Activated T-helper 17 cell treated with anti-CD3 and anti-CD28 coated beads, Interleukin-2, amount 50 U/mL, for 72 hours (primary cell): ENCODE measurements around the gene TXK. TPM values are rescaled to one million over a fixed set of nuclear protein-coding genes. Genes with fewer than 3 reads are reported as not detected.

ENCODE experiments used
- ATAC-seq: fragments of 150-1000 bp; cut with Tn5 transposase; replicated peaks from 2 replicates; pipeline ENCODE4 v1.10.0; 2021; ENCODE audit warnings: mild to moderate bottlenecking, moderate library complexity
- H3K27ac Mint-ChIP-seq: one replicate; pipeline ENCODE4 v1.8.0; 2022; ENCODE audit warnings: mixed read lengths
- H3K27me3 Mint-ChIP-seq: one replicate; pipeline ENCODE4 v1.8.0; 2022; ENCODE audit warnings: mixed read lengths
- H3K36me3 Mint-ChIP-seq: one replicate; pipeline ENCODE4 v1.8.0; 2022; ENCODE audit warnings: low read depth, mild to moderate bottlenecking, mixed read lengths
- H3K4me1 Mint-ChIP-seq: one replicate; pipeline ENCODE4 v1.8.0; 2022; ENCODE audit warnings: mixed read lengths
- H3K4me3 Mint-ChIP-seq: one replicate; pipeline ENCODE4 v1.8.0; 2022; ENCODE audit warnings: mild to moderate bottlenecking, mixed read lengths
- H3K9me3 Mint-ChIP-seq: one replicate; pipeline ENCODE4 v1.8.0; 2022; ENCODE audit warnings: mixed read lengths
- total RNA-seq, 2 donors: library from RNA; stranded (reverse); gene quantifications; one replicate each; pipeline ENCODE4 v1.2.3, GENCODE V29; 2022

The TXK gene
- total RNA-seq, 2 donors from 2014 or later: 26.8 to 28.8 TPM

DNA sequence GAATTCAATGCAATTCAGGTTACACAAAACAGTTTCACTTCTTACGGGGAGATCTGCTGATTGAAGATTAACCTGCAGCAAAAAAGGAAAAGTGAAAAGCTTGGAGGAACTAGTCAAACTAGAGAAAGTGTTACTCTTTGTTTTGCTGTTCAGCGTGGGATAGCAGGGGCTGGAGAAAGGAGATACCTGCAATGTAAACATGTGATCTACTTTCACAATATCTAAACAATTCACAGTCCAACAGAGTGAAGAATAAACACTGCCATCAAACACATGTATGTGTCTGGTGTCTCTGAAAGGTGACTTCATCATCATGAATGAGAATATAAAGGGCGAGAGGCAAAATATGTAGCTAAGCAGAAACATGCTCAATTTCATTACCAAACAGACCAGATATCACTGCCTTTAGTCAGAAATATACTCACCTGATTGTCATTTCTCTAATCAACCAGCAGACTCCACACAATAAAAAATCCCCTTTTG lies 91.0 kb downstream of the TXK start:
- no peaks in the 10 kb centered on the region for H3K36me3 Mint-ChIP-seq
- peak overlapping the region; percentile 1 for H3K4me3 Mint-ChIP-seq
- no peaks in the 10 kb centered on the region for H3K9me3 Mint-ChIP-seq
- H3K27ac Mint-ChIP-seq: no peak overlapping the region
- H3K4me1 Mint-ChIP-seq: peaks cover 26% of the 10 kb centered on the region
- no peak for ATAC-seq
- H3K27me3 Mint-ChIP-seq: peaks cover 9% of the 10 kb centered on the region

DNA sequence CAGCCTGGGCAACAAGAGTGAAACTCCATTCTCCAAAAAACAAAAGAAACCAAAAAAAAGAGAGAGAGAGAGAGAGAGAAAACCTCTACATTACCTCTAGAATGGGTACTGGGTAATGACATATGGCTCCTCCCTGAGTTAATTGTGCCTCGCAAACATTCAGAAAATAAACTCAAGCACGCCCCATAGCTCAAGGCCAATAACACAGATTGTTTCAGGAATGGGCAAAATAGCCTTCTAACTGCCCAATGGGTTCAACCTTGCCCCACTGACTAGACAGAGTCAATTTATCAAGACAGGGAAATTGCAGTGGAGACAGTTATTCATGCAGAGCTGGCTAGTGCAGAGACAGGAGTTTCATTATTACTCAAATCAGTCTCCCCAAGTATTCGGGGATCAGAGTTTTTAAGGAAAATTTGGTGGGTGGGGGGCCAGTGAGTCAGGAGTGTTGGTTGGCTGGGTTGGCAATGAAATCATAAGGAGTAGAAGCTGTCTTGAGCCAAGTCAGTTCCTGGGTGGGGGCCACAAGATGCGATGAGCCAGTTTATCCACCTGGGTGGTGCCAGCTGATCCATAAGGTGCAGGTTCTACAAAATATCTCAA lies 92.4 kb downstream of the TXK start:
- Mint-ChIP-seq H3K27me3 (peaks cover 9% of the 10 kb centered on the region), H3K9me3 (no peaks in the 10 kb centered on the region), H3K4me3 (peak overlapping the region; percentile 13), H3K36me3 (peaks cover 1% of the 10 kb centered on the region), H3K4me1 (peaks cover 17% of the 10 kb centered on the region), H3K27ac (peak overlapping the region; percentile 47)
- ATAC-seq: peak; percentile 82

DNA sequence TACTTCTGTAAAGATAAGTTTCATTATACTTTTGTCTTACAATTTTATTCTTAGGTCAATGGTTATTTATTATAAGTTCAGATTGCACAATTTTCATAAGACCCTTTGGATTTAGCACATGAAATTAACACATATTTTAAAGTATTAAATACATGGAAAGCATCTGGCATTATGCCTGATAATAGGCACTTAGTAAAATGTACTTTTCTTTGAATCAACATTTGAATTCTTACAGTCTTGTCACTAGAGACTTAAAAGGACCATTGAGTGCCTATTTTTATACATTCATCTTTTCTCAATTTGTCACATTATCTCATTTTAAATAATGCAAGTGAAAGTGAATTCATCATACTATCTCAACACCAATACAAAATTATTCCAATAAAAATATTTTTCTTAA lies 94.5 kb downstream of the TXK start:
- Mint-ChIP-seq H3K27ac (no peak overlapping the region), H3K9me3 (no peaks in the 10 kb centered on the region), H3K4me1 (peaks cover 37% of the 10 kb centered on the region), H3K4me3 (no peak overlapping the region), H3K36me3 (peaks cover 12% of the 10 kb centered on the region), H3K27me3 (peaks cover 9% of the 10 kb centered on the region)
- ATAC-seq: no peak

DNA sequence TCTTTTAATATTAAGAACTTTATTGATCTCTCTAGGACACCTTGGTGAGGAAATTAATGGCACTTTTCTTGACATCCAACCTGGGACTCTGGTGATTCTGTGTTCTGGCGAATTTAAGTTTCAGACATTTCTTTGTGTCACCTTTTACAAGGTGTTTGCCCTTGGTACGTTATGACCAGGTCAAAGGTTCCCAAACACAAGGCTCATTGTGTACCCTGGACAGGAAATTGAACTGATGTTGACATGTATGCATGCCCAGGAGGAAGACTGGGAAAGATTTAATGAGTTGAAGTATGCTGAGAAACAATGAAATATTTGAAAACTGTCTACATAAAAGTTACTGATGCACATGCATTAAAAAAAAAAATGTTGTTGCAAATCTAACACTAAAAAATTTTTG lies 95.4 kb downstream of the TXK start:
- peaks cover 9% of the 10 kb centered on the region for H3K27me3 Mint-ChIP-seq
- no peaks in the 10 kb centered on the region for H3K9me3 Mint-ChIP-seq
- H3K4me3 Mint-ChIP-seq: no peak overlapping the region
- H3K27ac Mint-ChIP-seq: no peak overlapping the region
- ATAC-seq: no peak
- H3K36me3 Mint-ChIP-seq: peaks cover 12% of the 10 kb centered on the region
- H3K4me1 Mint-ChIP-seq: peaks cover 44% of the 10 kb centered on the region

DNA sequence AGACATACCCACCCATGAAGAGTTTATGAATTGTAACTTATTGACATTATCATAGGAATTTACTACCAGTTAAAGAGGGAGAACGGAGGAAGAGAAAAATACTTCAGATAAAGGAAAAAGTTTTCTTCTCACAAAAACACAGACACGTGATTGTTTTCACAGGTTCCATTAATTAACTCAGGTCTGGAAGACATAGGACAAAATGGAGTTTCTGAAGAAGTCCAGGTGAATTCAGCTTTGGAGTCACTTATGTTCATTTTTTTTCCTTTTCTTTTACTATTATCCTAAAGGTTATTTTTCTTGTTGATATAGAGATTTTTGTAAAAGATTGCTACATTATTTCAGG lies 97.0 kb downstream of the TXK start:
- Mint-ChIP-seq H3K27ac (peak overlapping the region; percentile 91), H3K9me3 (no peaks in the 10 kb centered on the region), H3K4me1 (peaks cover 37% of the 10 kb centered on the region), H3K4me3 (no peak overlapping the region), H3K27me3 (no peaks in the 10 kb centered on the region), H3K36me3 (peaks cover 12% of the 10 kb centered on the region)
- ATAC-seq: no peak

DNA sequence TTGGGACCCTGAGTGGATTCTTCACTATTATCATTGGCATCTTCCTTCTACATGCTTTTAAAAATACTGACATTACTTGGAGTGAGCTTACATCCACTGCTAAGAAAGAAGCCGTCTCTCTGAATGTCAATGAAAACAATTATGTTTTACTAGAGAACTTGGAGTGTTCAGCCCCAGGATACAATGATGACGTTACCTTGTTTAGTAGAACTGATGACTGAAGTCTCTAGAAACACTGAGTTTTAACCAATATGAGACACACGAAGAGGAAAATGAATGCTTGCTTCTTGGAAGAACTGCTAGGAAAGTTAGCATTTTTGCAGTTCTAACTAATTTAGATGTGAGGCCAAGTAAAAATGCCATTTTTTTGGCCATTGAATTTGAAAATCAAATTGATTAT lies 98.1 kb downstream of the TXK start:
- peaks cover 29% of the 10 kb centered on the region for H3K4me1 Mint-ChIP-seq
- H3K27ac Mint-ChIP-seq: peak overlapping the region; percentile 91
- H3K27me3 Mint-ChIP-seq: no peaks in the 10 kb centered on the region
- peaks cover 12% of the 10 kb centered on the region for H3K36me3 Mint-ChIP-seq
- H3K4me3 Mint-ChIP-seq: peak overlapping the region; percentile 66
- H3K9me3 Mint-ChIP-seq: no peaks in the 10 kb centered on the region
- ATAC-seq: peak; percentile 68

DNA sequence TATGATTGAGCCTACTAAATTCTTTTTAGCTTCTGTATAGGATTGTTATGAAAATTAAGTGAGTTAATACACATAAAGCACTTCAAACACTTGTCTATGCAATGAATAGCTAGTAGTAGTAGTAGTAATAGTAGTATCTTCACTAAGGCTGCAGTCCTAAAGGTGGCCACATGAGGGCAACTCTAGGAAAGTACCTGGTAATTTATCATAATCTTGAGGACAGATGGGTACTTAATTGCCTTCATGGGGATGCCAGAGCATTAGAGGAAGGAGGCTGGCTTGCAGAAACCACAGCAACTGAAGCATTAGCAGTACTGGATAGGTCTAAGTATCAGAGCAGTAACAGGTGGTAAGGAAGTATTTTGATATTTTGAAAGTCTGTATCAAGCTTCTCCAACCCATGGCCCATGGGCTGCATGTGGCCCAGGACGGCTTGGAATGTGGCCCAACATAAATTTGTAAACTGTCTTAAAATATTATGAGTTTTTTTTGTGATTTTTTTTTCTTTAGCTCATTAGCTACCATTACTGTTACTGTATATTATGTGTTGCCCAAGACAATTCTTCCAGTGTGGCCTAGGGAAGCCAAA lies 100.1 kb downstream of the TXK start:
- no peaks in the 10 kb centered on the region for H3K9me3 Mint-ChIP-seq
- H3K4me3 Mint-ChIP-seq: no peak overlapping the region
- H3K36me3 Mint-ChIP-seq: peaks cover 12% of the 10 kb centered on the region
- peaks cover 33% of the 10 kb centered on the region for H3K4me1 Mint-ChIP-seq
- peak; percentile 23 for ATAC-seq
- H3K27me3 Mint-ChIP-seq: no peaks in the 10 kb centered on the region
- H3K27ac Mint-ChIP-seq: peak overlapping the region; percentile 35

DNA sequence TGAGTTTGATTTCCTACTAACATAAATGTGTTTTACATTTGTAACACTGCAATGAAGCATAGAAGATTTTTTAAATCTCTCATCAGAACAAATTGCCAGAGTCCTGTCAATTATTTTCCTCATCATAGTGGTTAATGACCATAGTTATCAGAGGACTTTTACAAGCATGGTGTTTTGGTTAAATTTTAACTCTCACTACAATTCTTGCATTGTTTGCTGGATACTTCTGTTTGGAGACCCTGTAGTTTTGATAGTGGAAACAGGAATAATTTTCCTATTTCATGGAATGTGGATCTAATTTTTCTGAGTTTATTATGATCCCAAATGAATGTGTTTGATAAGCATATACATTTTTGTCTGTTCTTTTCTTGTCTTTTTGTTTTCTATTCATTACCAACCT lies 100.6 kb downstream of the TXK start:
- ATAC-seq: no peak
- Mint-ChIP-seq H3K27me3 (no peaks in the 10 kb centered on the region), H3K4me3 (no peak overlapping the region), H3K9me3 (no peaks in the 10 kb centered on the region), H3K4me1 (peaks cover 38% of the 10 kb centered on the region), H3K36me3 (peaks cover 12% of the 10 kb centered on the region), H3K27ac (peak overlapping the region; percentile 35)

DNA sequence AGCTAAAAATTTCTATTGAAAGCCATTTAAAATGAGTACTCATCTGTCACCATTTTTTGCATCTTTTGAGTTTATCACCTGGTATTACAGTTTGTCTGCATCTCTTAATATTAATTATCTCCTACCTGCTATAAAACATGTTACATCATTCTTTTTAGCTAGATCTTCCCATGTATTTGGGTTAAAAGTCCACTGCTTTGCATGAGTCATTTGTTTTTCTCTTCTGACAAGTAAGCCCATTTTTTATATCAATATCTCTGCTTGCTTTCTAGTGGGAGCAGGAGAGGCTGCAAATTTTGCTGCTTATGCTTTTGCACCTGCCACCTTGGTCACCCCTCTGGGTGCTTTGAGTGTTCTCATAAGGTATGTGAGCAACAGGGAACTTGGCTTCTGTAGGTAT lies 101.3 kb downstream of the TXK start:
- Mint-ChIP-seq H3K27ac (no peak overlapping the region), H3K27me3 (no peaks in the 10 kb centered on the region), H3K4me3 (no peak overlapping the region), H3K36me3 (peaks cover 12% of the 10 kb centered on the region), H3K9me3 (no peaks in the 10 kb centered on the region), H3K4me1 (peaks cover 45% of the 10 kb centered on the region)
- no peak for ATAC-seq

DNA sequence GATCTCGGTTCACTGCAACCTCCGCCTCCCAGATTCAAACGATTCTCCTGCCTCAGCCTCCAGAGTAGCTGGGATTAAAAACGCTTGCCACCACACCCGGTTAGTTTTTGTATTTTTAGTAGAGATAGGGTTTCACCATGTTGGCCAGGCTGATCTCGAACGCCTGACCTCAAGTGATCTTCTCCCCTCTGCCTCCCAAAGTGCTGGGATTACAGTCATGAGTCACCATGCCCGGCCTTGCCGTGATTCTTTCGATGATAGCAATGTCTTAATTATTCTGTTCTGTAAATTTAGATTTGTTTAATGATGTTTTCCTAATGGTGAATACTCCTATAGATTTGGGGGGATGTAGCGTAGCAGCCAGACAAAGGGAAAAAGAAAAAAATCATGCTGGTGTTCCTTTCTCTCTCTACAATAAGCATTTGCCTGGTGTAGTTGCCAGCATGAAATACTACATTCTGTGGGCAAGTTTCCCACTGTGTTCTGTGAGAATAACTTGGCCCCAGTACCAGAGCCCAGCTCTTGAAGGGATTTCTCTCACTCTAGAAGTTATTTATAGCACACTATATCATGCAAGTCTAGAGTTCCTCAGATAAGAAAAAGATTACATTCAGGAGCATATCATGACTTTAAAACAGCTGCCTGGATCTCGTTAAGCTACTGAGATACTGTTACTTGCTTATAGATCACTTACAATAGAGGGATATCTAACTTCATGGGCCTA lies 102.1 kb downstream of the TXK start:
- Mint-ChIP-seq H3K36me3 (peaks cover 12% of the 10 kb centered on the region), H3K27me3 (no peaks in the 10 kb centered on the region), H3K27ac (no peak overlapping the region), H3K4me1 (peaks cover 45% of the 10 kb centered on the region), H3K9me3 (no peaks in the 10 kb centered on the region), H3K4me3 (no peak overlapping the region)
- ATAC-seq: no peak

DNA sequence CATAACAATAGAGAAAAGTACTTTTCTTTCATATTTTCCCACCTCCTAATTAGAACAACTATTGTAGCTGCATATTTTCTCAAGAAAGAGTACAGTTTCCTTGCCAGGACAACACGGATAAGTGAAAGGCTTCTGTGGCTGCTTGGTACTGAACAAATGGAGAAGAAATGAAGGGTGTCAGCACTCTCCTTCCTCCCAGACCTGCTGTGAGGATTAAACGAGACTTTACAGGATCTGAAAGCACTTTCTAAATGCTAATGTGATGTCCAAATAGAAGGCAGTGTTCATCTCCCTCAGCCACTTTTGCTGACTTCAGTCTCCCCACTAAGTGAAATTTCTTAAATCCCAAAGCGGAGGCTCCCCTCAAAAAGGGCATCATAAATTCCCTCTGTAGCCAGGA lies 103.6 kb downstream of the TXK start:
- Mint-ChIP-seq H3K9me3 (no peaks in the 10 kb centered on the region), H3K4me3 (no peak overlapping the region), H3K27me3 (no peaks in the 10 kb centered on the region), H3K27ac (no peak overlapping the region), H3K36me3 (no peaks in the 10 kb centered on the region), H3K4me1 (peaks cover 33% of the 10 kb centered on the region)
- ATAC-seq: no peak

DNA sequence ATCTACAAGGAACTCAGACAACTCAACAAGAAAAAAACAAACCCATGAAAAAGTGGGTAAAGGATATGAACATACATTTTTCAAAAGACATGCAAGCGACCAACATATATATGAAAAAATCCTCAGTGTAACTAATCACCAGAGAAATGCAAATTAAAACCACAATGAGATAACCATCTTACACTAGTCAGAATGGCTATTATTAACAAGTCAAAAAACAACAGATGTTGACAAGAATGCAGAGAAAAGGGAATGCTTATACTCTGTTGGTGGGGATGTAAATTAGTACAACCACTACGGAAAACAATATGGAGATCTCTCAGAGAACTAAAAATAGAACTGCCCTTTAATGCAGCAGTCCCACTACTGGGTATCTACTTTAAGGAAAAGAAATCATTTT lies 105.4 kb downstream of the TXK start:
- H3K4me3 Mint-ChIP-seq: no peak overlapping the region
- peaks cover 3% of the 10 kb centered on the region for H3K27me3 Mint-ChIP-seq
- no peaks in the 10 kb centered on the region for H3K9me3 Mint-ChIP-seq
- H3K4me1 Mint-ChIP-seq: peaks cover 17% of the 10 kb centered on the region
- H3K27ac Mint-ChIP-seq: peak overlapping the region; percentile 28
- peak; percentile 42 for ATAC-seq
- H3K36me3 Mint-ChIP-seq: no peaks in the 10 kb centered on the region

DNA sequence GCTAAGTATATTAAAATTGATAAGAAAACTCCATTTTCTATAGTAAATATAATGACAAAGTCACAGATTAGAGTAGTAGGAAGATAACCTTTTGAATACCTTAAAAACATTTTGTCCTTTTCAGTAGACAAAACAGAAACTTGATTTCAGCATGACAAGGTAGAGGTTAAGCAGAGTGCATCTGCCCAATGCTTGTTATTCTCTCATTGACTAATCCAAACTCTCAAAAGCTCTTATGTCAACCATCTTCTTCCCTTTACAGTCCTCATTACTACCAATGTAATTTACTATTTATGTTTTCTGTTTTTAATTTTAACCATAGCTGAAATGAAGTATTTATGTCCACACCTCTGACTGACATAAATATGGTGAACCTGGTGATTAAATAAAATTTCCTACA lies 106.4 kb downstream of the TXK start:
- peak; percentile 93 for ATAC-seq
- Mint-ChIP-seq H3K36me3 (no peaks in the 10 kb centered on the region), H3K27ac (peak overlapping the region; percentile 28), H3K4me1 (peaks cover 16% of the 10 kb centered on the region), H3K9me3 (no peaks in the 10 kb centered on the region), H3K27me3 (peaks cover 3% of the 10 kb centered on the region), H3K4me3 (peak overlapping the region; percentile 26)

DNA sequence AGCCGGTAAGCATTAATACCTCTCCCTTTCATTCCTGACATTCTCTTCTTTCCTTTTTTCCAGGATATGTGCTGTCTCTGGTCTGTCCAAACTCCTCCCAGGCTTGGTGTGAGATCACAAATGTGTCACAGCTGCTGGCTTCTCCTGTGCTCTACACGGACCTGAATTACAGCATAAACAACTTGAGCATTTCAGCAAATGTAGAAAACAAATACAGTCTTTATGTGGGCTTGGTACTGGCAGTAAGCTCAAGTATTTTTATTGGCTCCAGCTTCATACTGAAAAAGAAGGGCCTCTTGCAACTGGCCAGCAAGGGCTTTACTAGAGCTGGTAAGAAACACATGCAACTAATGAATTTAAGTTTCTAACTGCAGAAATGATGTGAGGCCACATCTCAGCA lies 109.0 kb downstream of the TXK start:
- ATAC-seq: no peak
- Mint-ChIP-seq H3K27ac (no peak overlapping the region), H3K4me1 (peaks cover 29% of the 10 kb centered on the region), H3K27me3 (peaks cover 3% of the 10 kb centered on the region), H3K9me3 (no peaks in the 10 kb centered on the region), H3K36me3 (no peaks in the 10 kb centered on the region), H3K4me3 (no peak overlapping the region)

DNA sequence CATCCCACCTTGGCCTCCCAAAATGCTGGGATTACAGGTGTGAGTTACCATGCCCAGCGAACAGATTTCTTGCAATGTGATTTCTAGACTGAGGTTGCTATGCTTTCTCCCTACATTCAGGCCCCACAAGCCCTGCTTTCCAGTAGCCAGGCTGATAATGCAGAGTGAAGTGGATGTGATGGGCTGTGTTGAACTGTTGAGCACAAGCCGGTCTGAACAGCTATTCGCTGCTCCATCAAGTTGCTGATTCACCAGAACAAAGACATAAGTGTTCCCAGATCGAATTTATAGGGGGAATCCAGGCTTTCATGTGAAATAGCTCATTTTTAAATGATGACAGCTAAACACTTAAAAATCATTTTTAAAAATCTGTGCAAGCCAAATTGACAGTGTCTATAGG lies 109.5 kb downstream of the TXK start:
- ATAC-seq: no peak
- Mint-ChIP-seq H3K27ac (no peak overlapping the region), H3K4me3 (no peak overlapping the region), H3K27me3 (peaks cover 3% of the 10 kb centered on the region), H3K4me1 (peaks cover 32% of the 10 kb centered on the region), H3K36me3 (no peaks in the 10 kb centered on the region), H3K9me3 (no peaks in the 10 kb centered on the region)
